SH-SY5Y (cell line): ENCODE measurements around the gene RNF44.

ENCODE experiments used
- GATA2 ChIP-seq: IDR thresholded peaks from 2 replicates; pipeline ENCODE4 v1.6.1; 2011; ENCODE audit warnings: mild to moderate bottlenecking, low read depth, low read length
- GATA3 ChIP-seq: IDR thresholded peaks from 2 replicates; pipeline ENCODE4 v1.6.1; 2011; ENCODE audit warnings: low read depth, mild to moderate bottlenecking, low read length, moderate library complexity

RNF44 gene

DNA sequence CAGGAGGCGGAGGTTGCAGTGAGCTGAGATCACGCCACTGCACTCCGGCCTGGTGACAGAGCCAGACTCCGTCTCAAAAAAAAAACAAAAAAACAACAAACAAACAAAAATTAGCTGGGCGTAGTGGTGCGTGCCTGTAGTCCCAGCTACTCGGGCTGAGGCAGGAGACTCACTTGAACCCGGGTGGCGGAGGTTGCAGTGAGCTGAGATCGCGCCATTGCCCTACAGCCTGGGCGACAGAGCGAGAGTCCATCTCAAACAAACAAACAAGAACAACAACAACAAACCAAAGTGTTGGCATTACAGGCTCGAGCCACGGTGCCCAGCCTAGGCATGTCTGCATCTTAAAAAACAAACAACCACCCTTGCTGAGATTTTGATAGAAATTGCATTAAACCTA, 12.2 kb downstream of the RNF44 start:
- TF ChIP-seq GATA3 = no peak
- TF ChIP-seq GATA2 = no peak

GRCh38 chr5:176524138-176524537, 13.1 kb downstream of the RNF44 start:
- TF ChIP-seq GATA3 (no peak), GATA2 (no peak)

- TF ChIP-seq GATA3 (no peak), GATA2 (no peak)
Measured at GRCh38 chr5:176521699-176522263, 15.4 kb downstream of the RNF44 start.

- TF ChIP-seq GATA3 (no peak), GATA2 (no peak)
Measured at GRCh38 chr5:176521286-176521685, 15.9 kb downstream of the RNF44 start.

DNA sequence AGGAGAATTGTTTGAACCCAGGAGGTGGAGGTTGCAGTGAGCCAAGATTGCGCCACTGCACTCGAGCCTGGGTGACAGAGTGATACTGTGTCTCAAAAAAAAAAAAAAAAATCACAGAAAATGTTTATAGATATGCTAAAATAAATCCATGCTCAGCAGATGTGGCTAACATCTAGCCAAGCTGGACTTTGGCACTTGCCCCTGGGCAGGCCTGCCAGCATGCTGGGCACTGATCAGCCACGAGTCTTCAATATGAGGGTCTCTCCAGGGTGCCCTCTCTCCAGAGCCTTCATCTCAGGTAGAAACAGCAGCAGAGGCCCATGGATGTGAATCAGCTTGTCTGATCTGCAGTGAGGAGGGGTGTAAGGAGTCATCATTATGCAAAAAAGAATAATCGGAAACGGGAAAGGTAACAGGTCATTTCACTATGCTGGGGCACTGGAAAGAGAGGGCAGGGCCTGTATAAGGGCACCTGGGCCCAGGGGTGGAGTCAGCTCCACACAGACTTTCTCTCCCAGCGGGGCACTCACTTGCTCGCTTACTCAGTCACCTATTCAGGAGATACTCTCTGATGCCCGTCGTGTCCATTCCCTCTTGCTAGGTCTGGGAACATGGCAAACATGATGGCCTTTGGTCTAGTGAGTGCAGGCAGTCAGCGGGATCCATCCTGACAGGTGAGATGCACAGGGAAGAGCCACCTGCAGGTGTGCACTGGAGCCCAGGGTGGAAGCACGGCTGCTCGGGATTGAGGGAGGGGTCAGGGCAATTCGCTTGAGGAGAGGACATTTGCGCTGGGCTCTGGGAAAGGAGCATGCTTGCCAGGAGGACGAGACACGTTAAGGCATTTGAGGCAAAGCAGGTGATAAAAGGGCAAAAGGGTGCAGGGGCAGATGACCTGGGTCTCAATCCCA, 17.1 kb downstream of the RNF44 start:
- TF ChIP-seq GATA3 (no peak), GATA2 (no peak)

- TF ChIP-seq GATA2 (no peak), GATA3 (no peak)
Measured at GRCh38 chr5:176517053-176517661, 20.0 kb downstream of the RNF44 start.

GRCh38 chr5:176515396-176515795, 21.8 kb downstream of the RNF44 start:
- TF ChIP-seq GATA2 (no peak), GATA3 (no peak)

- TF ChIP-seq GATA3 = no peak
- no peak for TF ChIP-seq GATA2
Measured at GRCh38 chr5:176514244-176514950, 22.8 kb downstream of the RNF44 start.

DNA sequence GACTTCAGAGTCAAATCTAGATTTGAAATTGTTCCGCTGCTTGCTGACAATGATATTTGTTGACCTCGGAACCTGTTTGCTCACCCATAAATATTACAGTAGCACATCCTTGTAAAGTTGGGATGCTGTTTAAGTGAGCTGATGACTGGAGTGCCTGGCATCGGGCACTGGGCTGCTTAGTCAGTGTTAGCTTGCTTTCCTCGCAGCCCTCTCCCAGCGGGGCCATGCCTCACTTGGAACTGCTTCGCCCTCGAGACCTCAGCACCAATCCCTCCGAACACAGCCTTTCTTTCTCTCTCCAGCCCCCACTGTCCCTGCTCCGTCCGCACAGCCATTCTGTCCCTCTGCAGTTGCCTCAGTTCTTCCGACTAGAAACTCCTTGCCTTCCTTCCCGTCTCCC, 23.4 kb downstream of the RNF44 start:
- TF ChIP-seq GATA3 (no peak), GATA2 (no peak)

- TF ChIP-seq GATA3 (no peak), GATA2 (no peak)
Measured at GRCh38 chr5:176508603-176509002, 28.6 kb downstream of the RNF44 start.

GRCh38 chr5:176507911-176508310, 29.3 kb downstream of the RNF44 start:
- TF ChIP-seq GATA2 = no peak
- no peak for TF ChIP-seq GATA3

DNA sequence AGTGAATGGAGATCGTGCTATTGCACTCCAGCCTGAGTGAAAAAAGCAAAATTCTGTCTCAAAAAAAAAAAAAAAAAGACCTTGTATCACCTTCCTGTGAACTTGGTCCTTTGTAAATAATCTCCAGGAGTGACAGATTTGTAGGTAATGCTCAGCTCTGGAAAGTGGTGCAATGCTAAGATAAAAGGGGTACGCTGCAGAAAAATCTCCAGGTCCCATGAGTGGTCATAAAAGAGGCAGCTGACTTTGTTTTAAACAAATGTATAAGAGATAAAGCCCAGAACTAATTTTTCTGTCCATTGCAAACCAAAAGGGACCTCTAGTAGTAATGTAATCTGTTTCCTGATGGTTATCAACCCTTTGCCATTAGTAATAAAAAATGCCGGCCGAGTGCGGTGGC, 33.7 kb downstream of the RNF44 start:
- no peak for TF ChIP-seq GATA2
- no peak for TF ChIP-seq GATA3

DNA sequence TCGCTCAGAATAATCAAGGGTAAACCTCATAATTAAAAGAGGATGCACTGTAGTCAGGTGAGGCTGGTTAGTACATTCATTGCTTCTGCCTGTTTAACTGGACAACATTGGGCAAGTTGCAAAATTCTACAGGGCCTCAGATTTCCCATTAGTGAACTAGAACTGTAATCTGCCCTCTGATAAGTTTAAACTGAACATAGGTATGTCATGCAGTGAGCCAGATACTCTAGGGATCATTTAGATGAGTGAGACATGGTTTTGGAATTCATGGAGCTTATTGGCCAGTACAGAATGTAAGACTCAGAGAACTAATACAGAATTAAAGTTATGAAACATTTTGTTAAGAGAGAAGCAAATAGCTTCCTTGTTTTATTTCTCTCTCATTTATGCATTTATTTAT, 35.9 kb downstream of the RNF44 start:
- TF ChIP-seq GATA2 (no peak), GATA3 (no peak)

DNA sequence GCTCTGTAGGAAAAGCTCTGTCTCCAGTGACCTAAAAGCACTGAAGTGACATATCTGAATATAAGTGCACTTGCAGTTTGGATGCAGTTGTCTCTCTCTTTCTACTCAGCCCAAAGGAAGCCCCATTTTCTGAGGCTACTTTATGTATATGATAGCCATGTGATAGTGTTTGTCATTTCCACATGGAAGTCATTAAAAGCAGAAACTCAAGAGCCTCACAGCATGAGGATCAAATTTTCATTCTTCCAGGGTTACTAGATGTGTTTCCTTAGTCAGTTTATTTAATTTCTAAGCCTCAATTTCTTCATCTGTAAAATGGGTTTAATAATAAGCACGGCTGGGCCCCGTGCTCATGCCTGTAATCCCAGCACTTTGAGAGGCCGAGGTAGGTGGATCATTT, 36.7 kb downstream of the RNF44 start:
- TF ChIP-seq GATA3 = no peak
- TF ChIP-seq GATA2 = no peak
